Measurements from ENCODE around the gene OTOP1. TPM values are rescaled to one million over a fixed set of nuclear protein-coding genes. Genes with fewer than 3 reads are reported as not detected.
"Not testable (repeated sequence)": the region's sequence is repeated elsewhere in the genome, so short reads cannot be mapped to it uniquely, and the experiment has no call there.

The OTOP1 gene
- total RNA-seq, 3 donors from 2014 or later (not counting 1 experiment from before 2014, with no cell fraction given) = not detected

- no peak overlapping the region for H3K27ac Mint-ChIP-seq
- no peak for ATAC-seq
- Histone ChIP-seq H3K4me1 (ENCODE audit: control insufficient read depth, insufficient read depth, low read length) (no peaks in the 10 kb centered on the region), H3K27ac (ENCODE audit: low read length) (no peak overlapping the region), H3K4me3 (ENCODE audit: low read length) (no peak overlapping the region), H3K27me3 (ENCODE audit: control insufficient read depth, insufficient read depth, low read length) (no peaks in the 10 kb centered on the region), H3K9me3 (ENCODE audit: control insufficient read depth, insufficient read depth, low read length) (no peaks in the 10 kb centered on the region), H3K36me3 (ENCODE audit: control insufficient read depth, insufficient read depth, low read length) (no peaks in the 10 kb centered on the region)
- 42% methylated on average over 19 of the region's 19 CpGs for WGBS (ENCODE audit: insufficient coverage)
- intact Hi-C loops (cut with micrococcal nuclease) = no loop called here
- no peaks in the 10 kb centered on the region for H3K9me3 Mint-ChIP-seq
- H3K27me3 Mint-ChIP-seq (ENCODE audit: low read depth in 2 of 2) = peaks cover 14 to 42% of the 10 kb centered on the region in 2 donors
- TF ChIP-seq CTCF (IDR thresholded peaks at IDR 0.05) = peak; percentile 44
- H3K36me3 Mint-ChIP-seq = no peaks in the 10 kb centered on the region
- no peak overlapping the region for H3K4me3 Mint-ChIP-seq
- DNase-seq = peak in 1 of 2 donors; percentile 23
- H3K4me1 Mint-ChIP-seq = no peaks in the 10 kb centered on the region
Observed at GRCh38 chr4:4182835-4183568, 43.7 kb downstream of the OTOP1 start.

GRCh38 chr4:4170596-4171150 is 56.1 kb downstream of the OTOP1 start:
- WGBS (ENCODE audit: insufficient coverage) = 93% methylated on average over 5 of the region's 10 CpGs
- H3K9me3 ChIP-seq (ENCODE audit: control insufficient read depth, insufficient read depth, low read length) = no peaks in the 10 kb centered on the region

GRCh38 chr4:4167981-4168780 is 58.5 kb downstream of the OTOP1 start:
- intact Hi-C loops (cut with micrococcal nuclease) = not testable (repeated sequence)

More at GRCh38 chr4:4170596-4171150, 56.1 kb downstream of the OTOP1 start:
- no peak for TF ChIP-seq CTCF (IDR thresholded peaks at IDR 0.05)
- Histone ChIP-seq H3K4me3 (ENCODE audit: low read length) (no peak overlapping the region), H3K27me3 (ENCODE audit: control insufficient read depth, insufficient read depth, low read length) (no peaks in the 10 kb centered on the region), H3K27ac (ENCODE audit: low read length) (no peak overlapping the region), H3K36me3 (ENCODE audit: control insufficient read depth, insufficient read depth, low read length) (no peaks in the 10 kb centered on the region), H3K4me1 (ENCODE audit: control insufficient read depth, insufficient read depth, low read length) (no peaks in the 10 kb centered on the region)
- H3K27ac Mint-ChIP-seq = no peak overlapping the region
- DNase-seq (no peak), ATAC-seq (no peak)
- no peaks in the 10 kb centered on the region for H3K4me1 Mint-ChIP-seq
- H3K4me3 Mint-ChIP-seq = no peak overlapping the region
- intact Hi-C loops (cut with micrococcal nuclease) = no loop called here
- no peaks in the 10 kb centered on the region for H3K9me3 Mint-ChIP-seq
- peaks cover 15 to 18% of the 10 kb centered on the region in 2 donors for H3K27me3 Mint-ChIP-seq (ENCODE audit: low read depth in 2 of 2)
- H3K36me3 Mint-ChIP-seq = no peaks in the 10 kb centered on the region

GRCh38 chr4:4166986-4167385 is 59.7 kb downstream of the OTOP1 start:
- intact Hi-C loops (cut with micrococcal nuclease); H3K27ac Mint-ChIP-seq; H3K27me3 ChIP-seq (ENCODE audit: control insufficient read depth, insufficient read depth, low read length); H3K36me3 Mint-ChIP-seq; DNase-seq; H3K9me3 ChIP-seq (ENCODE audit: control insufficient read depth, insufficient read depth, low read length); H3K4me1 Mint-ChIP-seq; ATAC-seq; H3K27ac ChIP-seq (ENCODE audit: low read length); H3K4me1 ChIP-seq (ENCODE audit: control insufficient read depth, insufficient read depth, low read length); H3K4me3 ChIP-seq (ENCODE audit: low read length); H3K9me3 Mint-ChIP-seq; H3K4me3 Mint-ChIP-seq; H3K36me3 ChIP-seq (ENCODE audit: control insufficient read depth, insufficient read depth, low read length): not testable (repeated sequence)
- H3K27me3 Mint-ChIP-seq (ENCODE audit: low read depth in 2 of 2) = peaks cover 7 to 11% of the 10 kb centered on the region in 2 donors
- 75% methylated on average over 13 of the region's 13 CpGs for WGBS (ENCODE audit: insufficient coverage)

More at GRCh38 chr4:4167981-4168780, 58.5 kb downstream of the OTOP1 start:
- not testable (repeated sequence) for H3K9me3 ChIP-seq (ENCODE audit: control insufficient read depth, insufficient read depth, low read length); H3K4me3 ChIP-seq (ENCODE audit: low read length); H3K4me3 Mint-ChIP-seq; H3K4me1 ChIP-seq (ENCODE audit: control insufficient read depth, insufficient read depth, low read length); H3K4me1 Mint-ChIP-seq; ATAC-seq; H3K36me3 ChIP-seq (ENCODE audit: control insufficient read depth, insufficient read depth, low read length); H3K27ac Mint-ChIP-seq; H3K36me3 Mint-ChIP-seq; H3K9me3 Mint-ChIP-seq; H3K27ac ChIP-seq (ENCODE audit: low read length); DNase-seq; H3K27me3 ChIP-seq (ENCODE audit: control insufficient read depth, insufficient read depth, low read length)
- 88% methylated on average over 19 of the region's 19 CpGs for WGBS (ENCODE audit: insufficient coverage)
- peaks cover 7 to 11% of the 10 kb centered on the region in 2 donors for H3K27me3 Mint-ChIP-seq (ENCODE audit: low read depth in 2 of 2)

GRCh38 chr4:4165701-4166392 is 60.9 kb downstream of the OTOP1 start:
- DNase-seq; H3K27ac ChIP-seq (ENCODE audit: low read length); H3K36me3 ChIP-seq (ENCODE audit: control insufficient read depth, insufficient read depth, low read length); H3K4me1 ChIP-seq (ENCODE audit: control insufficient read depth, insufficient read depth, low read length); ATAC-seq; H3K36me3 Mint-ChIP-seq; H3K27me3 ChIP-seq (ENCODE audit: control insufficient read depth, insufficient read depth, low read length); H3K4me3 Mint-ChIP-seq; H3K27me3 Mint-ChIP-seq (ENCODE audit: low read depth in 2 of 2); H3K27ac Mint-ChIP-seq; intact Hi-C loops (cut with micrococcal nuclease); H3K9me3 ChIP-seq (ENCODE audit: control insufficient read depth, insufficient read depth, low read length); H3K4me3 ChIP-seq (ENCODE audit: low read length); H3K9me3 Mint-ChIP-seq; H3K4me1 Mint-ChIP-seq: not testable (repeated sequence)
- 84% methylated on average over 14 of the region's 18 CpGs for WGBS (ENCODE audit: insufficient coverage)

- H3K4me3 ChIP-seq (ENCODE audit: low read length); H3K4me1 ChIP-seq (ENCODE audit: control insufficient read depth, insufficient read depth, low read length); H3K4me3 Mint-ChIP-seq; H3K27ac ChIP-seq (ENCODE audit: low read length); H3K27me3 ChIP-seq (ENCODE audit: control insufficient read depth, insufficient read depth, low read length); H3K9me3 ChIP-seq (ENCODE audit: control insufficient read depth, insufficient read depth, low read length); DNase-seq; H3K36me3 Mint-ChIP-seq; ATAC-seq; H3K27me3 Mint-ChIP-seq (ENCODE audit: low read depth in 2 of 2); intact Hi-C loops (cut with micrococcal nuclease); H3K36me3 ChIP-seq (ENCODE audit: control insufficient read depth, insufficient read depth, low read length); H3K9me3 Mint-ChIP-seq; H3K4me1 Mint-ChIP-seq; H3K27ac Mint-ChIP-seq: not testable (repeated sequence)
- WGBS (ENCODE audit: insufficient coverage) = 91% methylated on average over 14 of the region's 18 CpGs
Observed at GRCh38 chr4:4164532-4165173, 62.1 kb downstream of the OTOP1 start.
